ENCODE data around the gene PCBD1.

- TF ChIP-seq CTCF (conservative IDR thresholded peaks at IDR 0.05 in 1 of 2, IDR thresholded peaks at IDR 0.05 in 1 of 2; ENCODE audit: extremely low read depth in 1 of 2, insufficient read depth in 1 of 2, low read depth in 1 of 2, low read length in 2 of 2) (no peak), EZH2 (IDR thresholded peaks at IDR 0.05; ENCODE audit: borderline replicate concordance, low read length) (no peak)
These were observed 46.8 kb upstream of the PCBD1 start for GRCh38 chr10:70935125-70935625.
